HG03460 (cell line): ENCODE measurements around the gene CDC73.
"Not testable (repeated sequence)": the region's sequence is repeated elsewhere in the genome, so short reads cannot be mapped to it uniquely, and the experiment has no call there.

ENCODE experiments used
- ATAC-seq: cut with Tn5 transposase; IDR thresholded peaks from one replicate; pipeline ENCODE4 v1.9.1; 2021; ENCODE audit not compliant: unreplicated experiment

CDC73 gene

DNA sequence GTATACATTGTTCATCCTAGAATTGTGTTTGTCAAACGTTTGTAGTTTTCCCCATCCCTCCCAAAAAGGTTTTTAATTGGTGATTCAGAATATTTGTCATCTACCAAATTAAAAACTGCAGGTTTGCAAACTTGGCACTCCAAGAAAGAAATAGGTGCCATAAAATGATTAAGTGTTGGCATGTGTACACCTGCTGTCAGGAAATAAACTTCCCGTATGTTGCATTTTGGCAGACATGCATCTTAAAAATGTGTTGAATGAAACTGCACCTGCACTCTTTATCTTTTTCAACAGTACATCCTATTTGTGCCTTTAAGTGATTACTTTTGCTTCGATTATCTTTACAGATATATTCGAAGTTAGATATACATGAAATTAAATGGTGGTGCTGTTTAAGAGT lies 57.3 kb downstream of the CDC73 start:
- ATAC-seq, result no peak

DNA sequence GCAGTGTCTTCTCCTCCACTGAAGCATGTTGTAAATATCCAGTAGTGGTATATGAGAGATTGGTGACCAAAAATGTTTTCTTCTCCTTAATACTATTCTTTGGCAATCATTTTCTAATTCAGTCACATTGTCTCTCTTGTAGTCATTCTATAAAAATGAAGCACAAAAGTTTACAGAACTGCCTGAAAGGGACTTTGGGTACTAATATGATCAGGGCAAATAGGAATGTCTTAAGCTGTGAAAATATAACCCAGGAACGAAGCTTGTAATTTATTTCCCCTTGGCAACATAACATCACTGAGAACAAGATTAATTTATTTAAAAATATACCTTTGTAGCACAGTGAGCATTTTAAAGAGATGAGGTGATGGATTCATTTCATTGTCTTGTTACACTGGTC lies 59.7 kb downstream of the CDC73 start:
- no peak for ATAC-seq

DNA sequence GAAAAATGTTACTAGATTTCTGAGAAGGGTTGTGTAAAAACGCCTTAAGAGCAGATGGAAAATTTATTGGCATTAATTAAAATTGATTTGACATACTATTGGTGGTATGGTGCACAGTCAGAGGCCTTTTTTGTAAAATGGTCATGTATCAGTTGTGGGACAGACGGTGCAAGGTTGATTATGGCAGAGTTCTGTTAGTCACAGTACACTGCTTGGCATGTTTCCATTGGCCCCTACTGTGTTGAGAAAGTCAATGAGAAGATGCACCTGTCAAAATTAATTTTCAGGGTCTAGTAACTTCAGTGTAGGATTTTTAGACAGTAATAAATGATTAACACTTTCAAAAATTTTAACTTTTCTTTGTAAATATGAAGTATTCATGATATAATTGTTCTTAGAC lies 60.2 kb downstream of the CDC73 start:
- no peak for ATAC-seq

DNA sequence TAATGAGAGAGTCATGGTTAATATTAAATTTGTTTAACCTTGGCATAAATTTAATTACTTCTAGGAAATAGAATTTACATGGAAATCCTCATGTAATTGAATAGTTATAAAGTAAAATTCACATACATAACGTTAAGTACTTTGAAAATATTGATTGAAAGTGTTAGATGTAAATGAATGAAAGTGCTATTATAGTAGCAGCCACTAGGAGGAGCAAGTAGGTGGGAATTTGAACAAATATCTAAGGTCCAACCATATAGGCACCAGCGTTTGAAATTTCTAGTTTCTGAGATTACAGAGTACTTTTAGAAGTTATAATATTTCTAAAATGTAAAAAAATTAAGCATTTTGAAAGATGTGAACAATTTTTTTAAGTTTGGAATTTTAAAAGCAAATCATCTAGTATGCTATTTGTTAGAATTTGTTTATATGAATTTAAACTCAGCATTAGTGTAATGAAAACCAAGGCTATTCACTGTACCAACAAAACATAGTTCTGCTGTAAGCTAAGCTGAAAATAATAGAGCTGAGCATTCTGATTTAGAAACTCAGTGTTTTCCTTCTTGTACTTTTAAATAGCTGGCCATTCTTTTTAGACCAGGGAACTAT lies 61.3 kb downstream of the CDC73 start:
- peak; percentile 62 for ATAC-seq

DNA sequence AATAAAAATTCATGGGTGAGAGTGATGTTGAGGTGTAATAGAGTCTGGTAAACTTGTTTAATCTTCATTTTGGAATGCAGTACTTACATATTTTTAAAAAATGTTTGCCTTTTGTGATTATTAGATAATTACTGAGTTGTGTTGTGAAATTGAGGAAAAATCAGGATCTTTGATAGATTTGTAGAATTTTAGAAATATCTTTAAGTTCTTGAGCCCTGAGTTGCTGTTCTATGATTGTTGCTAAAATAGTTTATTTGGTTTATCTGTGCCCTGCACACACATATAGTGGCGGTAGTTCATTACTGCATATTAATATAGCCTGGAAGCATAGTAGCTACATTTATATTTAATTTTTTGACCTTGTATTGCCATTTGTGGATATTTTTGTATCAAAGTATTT lies 62.9 kb downstream of the CDC73 start:
- no peak for ATAC-seq

DNA sequence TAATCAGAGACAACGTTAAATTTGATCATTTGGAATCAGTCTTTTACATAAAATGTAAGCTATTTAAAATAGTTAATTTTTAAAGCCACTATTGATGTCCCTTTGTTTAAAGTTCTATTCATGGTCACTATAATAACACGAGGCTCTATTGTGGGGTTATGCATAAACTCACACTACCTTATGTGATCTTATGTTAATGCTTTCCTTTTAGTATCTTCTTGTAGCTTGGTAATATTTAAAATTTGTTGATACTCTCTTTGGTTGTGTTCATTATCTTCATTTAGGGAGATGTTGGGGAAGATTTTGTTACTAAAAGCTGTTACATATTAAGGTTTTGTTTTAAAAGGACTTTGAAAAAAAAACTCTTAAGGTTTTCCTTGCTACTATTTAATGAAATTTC lies 63.4 kb downstream of the CDC73 start:
- no peak for ATAC-seq

DNA sequence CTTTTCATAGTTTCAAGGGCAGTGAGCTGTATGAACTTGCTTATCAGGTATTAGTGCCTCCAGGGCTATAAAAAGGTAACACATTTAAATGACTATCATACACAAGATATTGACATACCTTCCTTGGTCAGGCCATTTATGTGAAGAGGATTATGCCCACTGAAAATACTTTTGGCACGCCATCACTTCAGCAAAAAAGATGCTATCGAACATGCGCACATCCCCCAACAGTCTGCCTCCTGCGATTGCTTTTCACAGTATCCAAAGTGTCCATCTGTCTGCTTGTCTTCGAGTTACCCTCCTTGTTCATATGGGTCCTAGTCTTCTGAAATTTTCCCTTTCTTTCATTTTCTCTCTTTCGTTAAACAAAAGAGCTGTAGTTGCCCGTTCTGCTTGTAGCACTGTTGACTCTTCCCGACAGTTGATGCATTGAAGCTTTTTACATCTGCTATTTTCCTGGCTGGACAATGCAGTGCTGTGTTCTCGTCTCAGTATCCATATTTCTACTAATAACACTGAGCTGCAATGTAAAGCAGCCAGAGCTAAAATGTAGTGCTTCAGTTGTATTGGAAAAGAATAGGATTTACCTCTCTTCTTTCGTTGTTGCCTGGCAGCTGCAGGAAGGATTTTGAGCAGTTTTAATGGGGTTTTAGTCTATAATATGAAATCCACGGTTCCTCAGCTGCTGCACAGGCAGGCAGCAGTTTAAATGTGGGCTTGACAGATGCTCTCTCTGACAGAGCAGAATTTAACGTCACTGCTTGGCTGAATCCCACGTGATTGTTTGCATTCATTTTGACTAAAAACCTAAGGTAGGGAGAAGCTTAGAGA lies 64.3 kb downstream of the CDC73 start, which contains the start of gene B3GALT2:
Gene B3GALT2, minus strand, starts transcription at position 713 of the 831 bp plus-strand sequence. CDS start 5,051 bp downstream, outside the sequence.
- ATAC-seq, result no peak

DNA sequence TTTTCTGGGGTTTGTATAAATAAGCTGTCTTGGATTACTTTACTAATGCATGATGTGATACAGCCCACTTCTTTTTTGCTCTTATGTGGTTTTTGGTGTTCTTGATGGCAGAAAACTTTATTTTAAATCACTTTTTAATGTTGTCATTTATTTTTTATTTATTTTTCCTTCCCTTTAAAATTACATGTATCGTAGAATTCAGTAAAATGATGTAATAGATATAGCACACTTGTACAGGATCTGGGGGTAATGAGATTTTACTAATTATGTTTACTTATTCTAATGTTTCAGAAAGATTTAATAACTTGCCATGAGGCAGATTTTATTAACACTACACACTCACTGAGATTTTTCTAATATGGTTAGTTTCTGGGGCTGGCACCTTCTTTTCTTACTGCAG lies 65.3 kb downstream of the CDC73 start:
- ATAC-seq, result no peak

DNA sequence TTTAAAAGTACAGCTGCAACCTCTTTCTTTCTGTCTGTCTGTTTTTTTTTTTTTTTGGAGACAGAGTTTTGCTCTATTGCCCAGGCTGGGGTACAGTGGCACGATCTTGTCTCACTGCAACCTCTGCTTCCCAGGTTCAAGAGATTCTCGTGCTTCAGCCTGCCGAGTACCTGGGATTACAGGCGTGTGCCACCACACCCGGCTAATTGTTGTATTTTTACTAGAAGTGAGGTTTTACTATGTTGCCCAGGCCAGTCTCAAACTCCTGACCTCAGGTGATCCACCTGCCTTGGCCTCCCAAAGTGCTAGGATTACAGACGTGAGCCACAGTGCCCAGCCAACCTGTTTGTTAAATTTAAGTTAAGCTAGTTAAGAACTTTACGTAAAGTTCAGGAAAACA lies 67.1 kb downstream of the CDC73 start:
- not testable (repeated sequence) for ATAC-seq

DNA sequence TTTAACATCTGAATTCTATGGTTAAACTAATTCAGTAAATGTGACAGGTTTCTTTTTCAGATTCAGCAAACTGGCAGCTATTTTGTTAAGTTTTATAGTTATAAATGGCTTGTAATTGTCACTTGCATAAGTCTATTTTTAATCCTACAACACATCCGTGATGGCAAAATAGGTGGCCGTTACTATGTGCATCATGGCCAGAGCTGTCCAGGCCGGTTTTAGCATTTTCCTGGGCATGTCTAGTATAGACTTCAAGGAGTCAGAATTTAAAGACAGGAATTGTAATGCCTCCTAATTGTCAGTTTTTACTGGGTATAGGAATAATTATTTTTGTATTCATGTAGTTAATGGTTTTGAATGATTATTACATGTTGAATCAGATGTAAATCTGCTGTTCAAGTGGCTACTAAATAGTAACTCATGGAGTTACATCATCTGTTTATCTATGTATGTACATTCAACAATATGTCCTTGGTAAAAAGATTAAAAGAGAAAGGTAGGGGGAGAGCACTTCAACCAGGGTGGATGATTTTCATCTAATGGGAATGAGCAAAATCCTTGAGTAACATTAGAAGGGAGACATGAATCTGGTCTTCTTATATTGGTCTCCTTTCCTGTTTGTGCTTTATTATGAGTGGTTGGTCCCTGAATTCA lies 67.7 kb downstream of the CDC73 start:
- ATAC-seq, result no peak

DNA sequence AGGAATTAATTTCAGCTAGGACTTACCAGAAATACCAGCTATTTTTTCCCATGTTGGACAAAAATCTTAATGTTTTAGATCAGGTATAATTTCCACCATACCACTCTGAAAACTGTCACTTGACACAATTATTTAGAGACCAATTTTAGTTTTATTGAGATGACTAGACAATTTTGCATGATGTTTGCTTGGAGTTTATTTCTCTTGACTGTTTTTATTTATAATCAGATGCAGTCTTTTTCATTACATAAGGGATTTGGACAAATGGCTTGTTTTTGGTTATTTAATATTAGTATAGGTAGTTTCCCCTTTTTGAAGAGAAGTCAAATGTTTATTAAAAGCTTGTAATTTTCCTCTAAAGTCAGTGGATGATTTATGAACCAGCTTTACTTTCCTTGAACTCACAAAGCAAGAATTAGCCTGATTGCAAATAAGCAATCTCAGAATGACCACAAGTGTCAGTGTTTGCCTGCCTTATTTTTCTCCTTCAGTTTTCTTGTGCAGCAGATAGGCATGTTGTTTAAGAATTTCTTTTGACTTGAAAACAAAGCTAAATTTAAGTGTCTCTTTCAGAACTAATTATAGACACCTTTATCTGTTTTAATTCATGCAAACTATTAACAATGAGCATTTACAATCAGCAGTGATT lies 68.4 kb downstream of the CDC73 start:
- ATAC-seq, result no peak

DNA sequence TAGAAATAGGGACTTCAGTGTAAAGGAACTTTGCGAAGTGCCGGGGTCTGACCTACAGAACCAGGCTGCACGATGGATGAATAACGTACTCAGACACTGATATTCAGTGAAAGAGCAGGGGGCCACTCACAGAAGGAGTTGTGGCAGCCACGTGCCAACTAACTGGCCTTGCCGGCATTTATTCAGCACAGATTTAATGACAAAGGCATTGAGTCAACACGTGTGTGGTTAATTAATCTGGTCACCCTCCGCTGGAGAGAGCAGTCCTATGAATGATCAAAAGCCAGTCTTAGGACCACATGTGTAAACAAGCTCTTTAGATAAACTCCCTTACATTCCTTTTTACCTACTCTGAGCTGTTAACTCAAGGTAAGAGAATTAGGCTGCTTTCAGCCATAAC lies 70.8 kb downstream of the CDC73 start:
- ATAC-seq, result no peak

DNA sequence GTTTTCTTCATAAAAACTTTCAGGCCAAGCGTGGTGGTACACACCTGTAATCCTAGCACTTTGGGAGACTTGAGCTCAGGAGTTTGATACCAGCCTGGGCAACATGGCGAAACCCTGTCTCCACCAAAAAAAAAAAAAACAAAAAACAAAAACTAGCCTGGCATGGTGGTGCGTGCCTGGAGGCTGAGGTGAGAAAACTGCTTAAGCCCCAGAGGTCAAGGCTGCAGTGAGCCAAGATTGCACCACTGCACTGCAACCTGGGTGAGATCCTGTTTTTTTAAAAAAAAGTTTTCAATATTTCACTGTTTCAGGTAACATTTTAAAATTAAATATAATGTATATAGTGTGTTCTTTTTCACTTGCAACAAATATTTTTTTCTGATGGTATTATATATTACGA lies 78.1 kb downstream of the CDC73 start:
- ATAC-seq, result no peak

DNA sequence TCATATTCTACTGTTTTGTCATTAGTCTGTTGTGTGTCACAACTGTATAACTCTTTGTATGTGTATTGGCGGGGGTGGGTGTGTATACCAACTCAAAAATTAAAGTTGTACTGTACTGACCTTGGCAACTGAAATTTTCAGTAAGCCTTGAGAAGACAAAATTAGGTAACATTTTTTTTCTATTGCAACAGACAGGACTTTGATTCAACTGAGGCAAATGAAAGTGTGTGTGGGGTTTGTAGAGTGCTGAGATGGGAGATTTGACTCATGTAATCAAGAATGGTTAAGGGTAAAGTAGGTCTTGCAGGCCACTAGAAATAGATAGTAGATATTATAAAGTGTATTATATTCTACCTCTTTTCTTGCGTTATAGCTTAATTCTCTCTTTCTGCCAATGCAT lies 79.2 kb downstream of the CDC73 start:
- no peak for ATAC-seq

DNA sequence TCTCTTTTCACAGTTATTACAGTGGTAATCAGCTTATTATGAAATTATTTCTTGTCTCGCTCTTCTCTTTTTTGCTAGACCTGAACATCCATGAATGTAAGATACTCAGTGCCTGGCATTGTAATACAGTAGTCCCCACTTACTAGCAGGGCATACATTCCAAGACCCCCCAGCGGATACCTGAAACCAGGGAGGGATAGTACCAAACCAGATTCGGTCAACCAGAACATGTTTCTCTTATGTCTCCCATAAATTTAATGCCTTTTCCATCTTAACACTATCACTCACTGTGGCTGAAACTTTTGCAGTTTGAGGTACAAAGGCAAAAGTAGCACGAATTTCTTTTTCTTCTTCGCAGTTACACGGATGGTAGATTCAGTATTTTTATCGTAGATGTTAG lies 89.2 kb downstream of the CDC73 start:
- no peak for ATAC-seq

DNA sequence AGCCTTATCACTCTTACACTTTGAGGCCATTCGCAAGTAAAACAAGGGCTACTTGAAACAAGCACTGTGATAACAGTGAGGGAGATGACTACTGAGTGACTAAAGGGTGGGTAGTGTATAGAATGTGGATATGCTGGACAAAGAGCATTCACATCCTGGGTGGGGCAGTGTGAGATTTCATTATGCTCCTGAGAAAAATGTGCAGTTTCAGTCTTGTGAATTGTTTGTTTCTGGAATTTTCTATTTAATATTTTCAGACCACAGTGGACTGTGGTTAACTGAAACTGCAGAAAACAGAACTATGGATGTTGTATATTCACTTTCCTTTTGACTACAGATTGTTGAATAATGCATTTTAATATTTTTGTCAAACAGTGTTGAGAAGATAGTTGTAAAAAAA lies 89.7 kb downstream of the CDC73 start:
- peak; percentile 86 for ATAC-seq

DNA sequence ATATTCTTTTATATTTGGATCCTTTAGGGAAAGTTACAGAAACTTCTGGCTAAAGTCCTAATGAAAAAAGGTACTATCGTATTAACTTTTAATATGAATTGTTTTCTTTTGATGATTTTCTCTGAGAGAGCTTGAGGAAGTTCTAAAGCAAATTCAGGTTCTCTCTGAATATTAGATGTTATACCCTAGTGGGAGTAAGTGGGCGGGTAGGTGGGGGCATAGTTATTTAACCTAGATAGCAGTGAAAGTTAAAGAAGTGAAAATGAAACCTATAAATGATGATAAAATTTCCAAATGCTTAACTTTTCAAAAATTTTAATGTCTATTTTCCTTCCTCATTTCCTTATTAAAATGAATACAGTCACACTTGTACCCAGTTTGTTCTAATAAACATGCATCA lies 90.8 kb downstream of the CDC73 start:
- ATAC-seq, result no peak

DNA sequence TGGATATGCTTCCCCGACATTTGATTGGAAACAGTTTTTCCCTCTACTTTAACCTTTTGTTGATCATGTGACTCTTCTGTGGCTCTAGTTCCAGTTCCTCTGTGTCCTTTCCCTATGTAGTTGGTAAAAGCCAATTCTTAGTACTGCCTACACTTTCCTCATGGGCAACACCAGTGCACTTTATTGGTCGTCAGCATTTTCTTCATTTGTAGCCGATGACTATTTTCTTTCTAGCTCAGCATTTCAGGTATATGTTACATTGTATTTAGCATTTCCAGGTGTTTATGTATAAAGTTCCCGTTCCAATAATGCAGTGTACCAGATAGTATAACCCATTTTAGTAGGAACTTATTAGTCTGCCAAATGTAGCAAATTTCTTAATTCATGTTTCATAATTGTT lies 92.2 kb downstream of the CDC73 start:
- ATAC-seq, result no peak

DNA sequence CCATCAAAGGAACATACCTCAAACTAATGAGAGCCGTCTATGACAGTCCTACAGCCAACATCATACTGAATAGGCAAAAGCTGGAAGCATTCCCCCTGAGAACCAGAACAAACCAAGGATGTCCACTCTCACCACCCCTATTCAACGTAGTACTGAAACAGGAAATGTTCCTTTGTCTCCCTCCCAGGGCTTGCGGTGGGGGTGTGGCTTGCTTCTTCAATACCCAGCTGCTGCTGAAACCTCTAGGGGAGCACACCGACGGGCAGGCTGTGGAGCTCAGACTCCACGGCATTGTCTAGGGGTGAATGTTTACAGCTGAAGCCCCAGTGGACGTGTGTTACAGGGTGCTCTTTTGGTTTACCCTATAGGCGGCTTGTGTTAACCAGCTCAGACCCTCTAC lies 95.1 kb downstream of the CDC73 start:
- no peak for ATAC-seq

DNA sequence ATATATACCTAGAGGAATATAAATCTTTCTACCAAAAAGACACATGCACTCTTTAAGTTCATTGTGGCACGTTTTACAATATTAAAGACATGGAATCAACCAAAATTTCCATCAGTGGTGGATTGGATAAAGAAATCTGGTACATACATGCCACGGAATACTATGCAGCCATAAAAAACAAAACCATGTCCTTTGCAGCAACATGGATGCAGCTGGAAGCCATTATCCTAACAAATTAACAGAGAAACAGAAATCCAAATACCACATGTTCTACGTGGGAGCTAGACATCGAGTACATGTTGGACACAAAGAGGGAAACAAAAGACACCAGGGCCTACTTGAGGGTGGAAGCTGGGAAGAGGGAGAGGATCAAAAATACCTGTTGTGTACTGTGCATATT lies 97.6 kb downstream of the CDC73 start:
- ATAC-seq, result no peak

DNA sequence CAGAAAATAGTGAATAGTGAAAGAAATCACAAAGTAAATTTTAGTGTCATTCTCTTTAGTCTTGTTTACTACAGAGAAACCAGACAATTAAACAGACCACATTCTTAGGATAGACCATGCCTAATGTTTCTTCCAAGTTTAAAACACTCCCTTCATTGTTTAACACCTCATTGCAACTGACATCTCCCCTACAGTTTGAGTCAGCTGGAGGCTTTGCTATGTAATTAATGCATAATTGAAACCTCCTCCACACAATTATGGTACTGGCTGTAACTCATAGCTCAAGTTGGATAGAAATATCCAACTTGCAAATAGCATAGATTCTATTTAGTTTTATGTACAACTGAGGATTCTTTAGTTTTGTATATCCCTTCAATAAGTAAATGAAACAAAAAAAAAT lies 99.8 kb downstream of the CDC73 start:
- ATAC-seq, result no peak
